ENCODE results near the gene RB1.

RB1 gene

DNA sequence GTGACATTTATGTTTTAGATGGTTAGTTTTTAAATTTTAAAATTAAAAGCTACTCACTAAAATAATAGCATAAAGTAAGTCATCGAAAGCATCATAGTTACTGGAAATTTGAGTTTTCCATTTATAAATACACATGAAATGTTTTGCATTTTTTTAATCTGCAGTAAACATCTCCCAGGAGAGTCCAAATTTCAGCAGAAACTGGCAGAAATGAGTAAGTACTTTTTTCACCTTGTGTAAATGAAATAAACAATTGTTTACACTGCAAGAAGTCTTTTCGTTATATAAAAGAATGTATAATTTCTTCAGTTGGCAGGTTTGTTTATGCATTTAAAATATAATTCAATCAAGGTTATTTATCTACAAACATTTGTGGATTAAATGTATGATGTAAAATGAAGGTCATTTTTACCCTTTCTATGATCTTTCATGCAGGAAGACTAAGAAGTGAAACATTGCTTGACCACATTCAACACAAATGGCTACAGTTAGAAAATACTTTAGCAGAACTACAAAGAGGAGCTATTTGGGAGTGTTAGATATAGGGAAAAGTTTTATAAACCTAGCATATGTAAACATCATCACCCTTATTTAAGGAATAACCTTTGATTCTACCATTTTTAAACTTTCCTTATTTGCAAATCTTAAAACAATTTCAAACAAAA lies 173.8 kb downstream of the RB1 start:
- no peak overlapping the region for H3K9ac ChIP-seq
- no peak overlapping the region for H3K4me2 ChIP-seq (ENCODE audit: low read length)
- no peak overlapping the region for H3K27ac ChIP-seq
- no peaks in the 10 kb centered on the region for H3K27me3 ChIP-seq (ENCODE audit: control insufficient read depth, insufficient read depth, low read length)
- no peak overlapping the region for H2AFZ ChIP-seq
- TF ChIP-seq CTCF (IDR thresholded peaks at IDR 0.05), result no peak
- no peaks in the 10 kb centered on the region for H3K36me3 ChIP-seq (ENCODE audit: control insufficient read depth, insufficient read depth, low read length)
- H3K4me1 ChIP-seq, result no peaks in the 10 kb centered on the region
- H3K9me3 ChIP-seq (ENCODE audit: control insufficient read depth, low read length), result no peaks in the 10 kb centered on the region
- H3K4me3 ChIP-seq (ENCODE audit: low read depth, low read length), result no peak overlapping the region
- H3K79me2 ChIP-seq, result no peaks in the 10 kb centered on the region

- Histone ChIP-seq H3K9me3 (ENCODE audit: control insufficient read depth, low read length) (no peaks in the 10 kb centered on the region), H3K79me2 (no peaks in the 10 kb centered on the region), H3K4me3 (ENCODE audit: low read depth, low read length) (no peak overlapping the region), H3K9ac (no peak overlapping the region), H3K36me3 (ENCODE audit: control insufficient read depth, insufficient read depth, low read length) (no peaks in the 10 kb centered on the region), H2AFZ (no peak overlapping the region), H3K4me2 (ENCODE audit: low read length) (no peak overlapping the region), H3K27ac (no peak overlapping the region), H3K27me3 (ENCODE audit: control insufficient read depth, insufficient read depth, low read length) (no peaks in the 10 kb centered on the region), H3K4me1 (no peaks in the 10 kb centered on the region)
- TF ChIP-seq CTCF (IDR thresholded peaks at IDR 0.05), result no peak
Measured at GRCh38 chr13:48478391-48478790, 174.8 kb downstream of the RB1 start.

GRCh38 chr13:48483575-48483974 lies 180.0 kb downstream of the RB1 start:
- no peak overlapping the region for H3K9ac ChIP-seq
- H3K4me1 ChIP-seq, result no peaks in the 10 kb centered on the region
- H2AFZ ChIP-seq, result no peak overlapping the region
- no peaks in the 10 kb centered on the region for H3K79me2 ChIP-seq
- no peak overlapping the region for H3K4me2 ChIP-seq (ENCODE audit: low read length)
- H3K27ac ChIP-seq, result no peak overlapping the region
- H3K9me3 ChIP-seq (ENCODE audit: control insufficient read depth, low read length), result no peaks in the 10 kb centered on the region
- no peak for TF ChIP-seq CTCF (IDR thresholded peaks at IDR 0.05)
- no peak overlapping the region for H3K4me3 ChIP-seq (ENCODE audit: low read depth, low read length)
- no peaks in the 10 kb centered on the region for H3K27me3 ChIP-seq (ENCODE audit: control insufficient read depth, insufficient read depth, low read length)
- H3K36me3 ChIP-seq (ENCODE audit: control insufficient read depth, insufficient read depth, low read length), result no peaks in the 10 kb centered on the region

- Histone ChIP-seq H3K4me2 (ENCODE audit: low read length) (no peak overlapping the region), H3K27me3 (ENCODE audit: control insufficient read depth, insufficient read depth, low read length) (no peaks in the 10 kb centered on the region), H3K9ac (no peak overlapping the region), H3K36me3 (ENCODE audit: control insufficient read depth, insufficient read depth, low read length) (no peaks in the 10 kb centered on the region), H3K9me3 (ENCODE audit: control insufficient read depth, low read length) (no peaks in the 10 kb centered on the region), H3K79me2 (no peaks in the 10 kb centered on the region), H3K4me3 (ENCODE audit: low read depth, low read length) (no peak overlapping the region), H3K27ac (no peak overlapping the region), H2AFZ (no peak overlapping the region), H3K4me1 (no peaks in the 10 kb centered on the region)
- TF ChIP-seq CTCF (IDR thresholded peaks at IDR 0.05), result no peak
Measured at GRCh38 chr13:48485432-48485831, 181.9 kb downstream of the RB1 start.

GRCh38 chr13:48486362-48486761 lies 182.8 kb downstream of the RB1 start:
- no peaks in the 10 kb centered on the region for H3K9me3 ChIP-seq (ENCODE audit: control insufficient read depth, low read length)
- H3K9ac ChIP-seq, result no peak overlapping the region
- H3K27me3 ChIP-seq (ENCODE audit: control insufficient read depth, insufficient read depth, low read length), result no peaks in the 10 kb centered on the region
- H3K4me2 ChIP-seq (ENCODE audit: low read length), result no peak overlapping the region
- H2AFZ ChIP-seq, result no peak overlapping the region
- H3K4me1 ChIP-seq, result no peaks in the 10 kb centered on the region
- H3K27ac ChIP-seq, result no peak overlapping the region
- H3K4me3 ChIP-seq (ENCODE audit: low read depth, low read length), result no peak overlapping the region
- no peaks in the 10 kb centered on the region for H3K36me3 ChIP-seq (ENCODE audit: control insufficient read depth, insufficient read depth, low read length)
- no peaks in the 10 kb centered on the region for H3K79me2 ChIP-seq
- TF ChIP-seq CTCF (IDR thresholded peaks at IDR 0.05), result no peak

Measured in parathyroid adenoma (tissue), 2 donors.